ENCODE measurements around the gene SPANXA1.
"Not testable (repeated sequence)": the region's sequence is repeated elsewhere in the genome, so short reads cannot be mapped to it uniquely, and the experiment has no call there.

The SPANXA1 gene, protein sequence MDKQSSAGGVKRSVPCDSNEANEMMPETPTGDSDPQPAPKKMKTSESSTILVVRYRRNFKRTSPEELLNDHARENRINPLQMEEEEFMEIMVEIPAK

DNA sequence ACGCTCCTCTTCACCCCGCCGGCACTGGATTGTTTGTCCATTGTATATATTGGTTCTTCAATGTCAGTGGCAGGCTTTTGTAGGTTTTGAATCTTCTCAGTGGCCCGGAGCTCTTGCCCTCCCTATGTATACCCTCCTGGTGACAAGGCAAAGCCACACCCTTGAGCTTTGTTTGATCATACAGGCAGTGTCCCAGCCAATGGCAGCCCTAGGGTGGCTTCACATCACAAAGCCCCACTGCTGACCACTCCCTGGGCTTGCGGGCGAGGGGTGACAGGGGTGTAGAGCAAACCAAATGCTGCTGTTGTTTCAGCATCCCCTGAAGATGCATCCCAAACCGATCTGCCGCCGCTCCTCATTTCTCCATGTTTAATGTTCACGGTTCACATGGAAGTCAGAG is at the start of gene SPANXA1:
Gene SPANXA1 (minus strand): TSS at position 101 of the 400 bp plus-strand sequence. CDS start 60 bp downstream, at position 41.
- DNase-seq, result not testable (repeated sequence)

DNA sequence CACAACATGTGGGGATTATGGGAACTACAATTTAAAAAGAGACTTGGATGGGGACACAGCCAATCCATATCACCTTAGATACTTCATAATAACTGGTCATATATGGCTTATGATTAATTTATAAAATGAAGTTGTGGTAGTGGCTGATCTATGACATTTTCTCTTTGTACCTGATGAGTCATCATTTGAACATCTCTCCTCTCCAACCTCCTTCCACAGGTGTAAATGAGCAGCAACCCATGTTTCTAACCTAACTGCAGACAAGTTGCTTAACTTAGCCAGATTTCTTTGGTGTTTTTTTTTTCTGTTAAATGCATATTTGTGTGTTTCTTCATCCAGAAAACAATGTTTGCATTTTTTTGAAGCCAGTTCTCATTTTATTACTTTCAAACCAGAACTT is 47.6 kb upstream of the SPANXA1 start:
- DNase-seq, result no peak

DNA sequence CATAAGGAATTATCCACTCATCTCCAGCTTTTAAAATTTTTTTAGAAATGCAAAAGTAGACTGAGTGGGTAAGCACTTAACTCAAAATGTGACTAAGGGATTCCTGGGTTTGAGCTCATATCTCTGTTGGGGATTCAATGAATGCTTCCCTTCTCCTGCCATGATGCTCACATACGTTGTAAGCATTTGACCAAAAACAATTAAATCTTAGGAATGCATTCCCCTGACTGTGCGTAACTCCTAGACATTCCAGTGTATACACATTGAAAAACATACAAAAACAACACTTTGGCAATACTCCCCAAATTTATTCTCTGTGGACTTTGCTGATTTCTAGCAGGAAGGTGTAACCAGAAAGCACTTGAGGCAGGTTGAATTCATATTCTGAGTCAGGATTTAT is 34.8 kb upstream of the SPANXA1 start:
- no peak for DNase-seq

DNA sequence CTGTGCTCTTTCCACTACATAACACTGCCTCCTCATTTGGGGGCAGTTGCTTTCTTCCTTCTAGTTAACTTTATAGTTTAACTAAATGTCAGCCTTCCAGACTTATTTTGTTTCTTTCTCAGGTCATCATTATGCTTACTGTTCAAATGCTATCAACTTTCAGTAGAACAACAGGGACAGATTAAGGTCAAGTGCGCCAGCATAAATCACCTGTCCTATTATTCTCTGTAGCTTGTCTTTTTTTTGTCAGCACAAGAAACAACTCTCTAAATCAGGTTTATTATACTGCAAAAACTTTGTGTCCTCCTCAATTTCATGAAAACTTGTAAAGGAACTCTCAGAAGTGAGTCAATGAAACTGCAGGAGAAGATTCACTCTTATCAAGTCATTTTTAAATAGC is 24.6 kb upstream of the SPANXA1 start:
- DNase-seq, result no peak

DNA sequence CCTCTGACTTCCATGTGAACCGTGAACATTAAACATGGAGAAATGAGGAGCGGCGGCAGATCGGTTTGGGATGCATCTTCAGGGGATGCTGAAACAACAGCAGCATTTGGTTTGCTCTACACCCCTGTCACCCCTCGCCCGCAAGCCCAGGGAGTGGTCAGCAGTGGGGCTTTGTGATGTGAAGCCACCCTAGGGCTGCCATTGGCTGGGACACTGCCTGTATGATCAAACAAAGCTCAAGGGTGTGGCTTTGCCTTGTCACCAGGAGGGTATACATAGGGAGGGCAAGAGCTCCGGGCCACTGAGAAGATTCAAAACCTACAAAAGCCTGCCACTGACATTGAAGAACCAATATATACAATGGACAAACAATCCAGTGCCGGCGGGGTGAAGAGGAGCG is 4.9 kb upstream of the SPANXA1 start, which contains the start of gene SPANXA2:
Gene SPANXA2 (plus strand): TSS at position 301 of the 400 bp plus-strand sequence. CDS start 60 bp downstream, at position 361.
- DNase-seq, result not testable (repeated sequence)

DNA sequence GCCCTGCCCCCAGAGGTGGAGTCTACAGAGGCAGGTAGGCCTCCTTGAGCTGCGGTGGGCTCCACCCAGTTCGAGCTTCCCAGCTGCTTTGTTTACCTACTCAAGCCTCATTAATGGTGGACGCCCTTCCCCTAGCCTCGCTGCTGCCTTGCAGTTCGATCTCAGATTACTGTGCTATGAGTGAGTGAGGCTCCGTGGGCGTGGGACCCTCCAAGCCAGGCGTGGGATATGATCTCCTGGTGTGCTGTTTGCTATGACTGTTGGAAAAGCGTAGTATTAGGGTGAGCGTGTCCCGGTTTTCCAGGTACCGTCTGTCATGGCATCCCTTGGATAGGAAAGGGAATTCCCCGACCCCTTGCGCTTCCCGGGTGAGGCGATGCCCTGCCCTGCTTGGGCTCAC is 42.0 kb downstream of the SPANXA1 start:
- not testable (repeated sequence) for DNase-seq

Measured in right forelimb (tissue), 1 donor.